Stimulated activated effector memory CD8-positive, alpha-beta T cell treated with anti-CD3 and anti-CD28 coated beads, Interleukin-12 subunit alpha, Interleukin-12 subunit beta, amount 100 ng/mL, for 72 hours (primary cell): Measurements from ENCODE around the gene RDH5.
A peak's percentile ranks its signal among the peaks of the same experiment; 100 is the strongest.
"Not testable (repeated sequence)": the region's sequence is repeated elsewhere in the genome, so short reads cannot be mapped to it uniquely, and the experiment has no call there.

Experiments used
- ATAC-seq: fragments of 150-1000 bp; cut with Tn5 transposase; 2 replicates; pipeline ENCODE4 v1.10.0; 2021
- DNase-seq, 2 donors: peaks; one replicate each; pipeline ENCODE4 v3.0.0; 2021 to 2022; ENCODE audit warnings: low spot score in 2 of 2
- H3K27ac Mint-ChIP-seq: one replicate; pipeline ENCODE4 v1.8.0; 2022; ENCODE audit warnings: mild to moderate bottlenecking, mixed read lengths
- H3K36me3 Mint-ChIP-seq: one replicate; pipeline ENCODE4 v1.8.0; 2022; ENCODE audit warnings: mild to moderate bottlenecking, mixed read lengths
- H3K4me1 Mint-ChIP-seq: one replicate; pipeline ENCODE4 v1.8.0; 2022; ENCODE audit warnings: mixed read lengths
- H3K4me3 Mint-ChIP-seq: one replicate; pipeline ENCODE4 v1.8.0; 2022; ENCODE audit warnings: mild to moderate bottlenecking, mixed read lengths
- H3K9me3 Mint-ChIP-seq: one replicate; pipeline ENCODE4 v1.8.0; 2022; ENCODE audit warnings: mixed read lengths

RDH5 gene

DNA sequence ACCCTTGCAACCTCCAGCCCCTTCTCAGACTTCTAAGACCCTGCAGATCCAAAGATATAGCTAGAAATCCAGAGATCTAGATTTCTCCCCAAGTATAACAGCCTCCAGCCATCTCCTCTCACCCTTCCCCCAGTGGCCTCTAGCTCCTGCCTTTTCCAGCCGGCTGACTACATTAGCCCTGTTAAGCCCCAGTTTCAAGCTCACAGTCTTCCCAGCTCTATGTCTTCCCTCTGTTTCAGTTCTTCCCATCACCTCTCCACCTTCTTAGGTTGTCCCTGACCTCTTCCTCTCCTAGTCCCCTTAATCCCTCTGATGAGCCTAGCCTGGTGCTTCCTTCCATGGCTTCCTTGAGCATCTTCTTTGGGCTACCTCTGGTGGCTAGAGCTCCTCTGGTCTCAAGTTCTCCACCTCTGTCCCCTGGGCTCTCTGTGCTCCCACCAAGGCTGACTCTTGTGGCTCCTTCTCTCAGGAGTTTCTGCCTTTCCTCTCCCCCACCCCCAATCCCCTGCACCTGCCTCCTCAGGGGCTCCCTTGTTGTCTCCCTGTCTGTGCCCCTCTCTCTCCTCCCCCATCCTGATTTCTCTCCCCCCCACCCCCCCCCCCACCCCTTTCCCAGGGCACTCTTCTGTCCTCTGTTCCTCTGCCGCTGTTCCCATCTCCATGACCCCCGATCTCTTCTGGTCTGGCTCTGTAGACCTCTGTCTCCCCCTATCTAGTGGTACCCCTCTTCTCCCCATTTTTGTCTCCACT lies 21.9 kb downstream of the RDH5 start:
- DNase-seq (no peak), ATAC-seq (no peak)
- Mint-ChIP-seq H3K4me3 (peak overlapping the region; percentile 78), H3K4me1 (peaks cover 52% of the 10 kb centered on the region), H3K36me3 (no peaks in the 10 kb centered on the region), H3K9me3 (no peaks in the 10 kb centered on the region), H3K27ac (peak overlapping the region; percentile 84)

DNA sequence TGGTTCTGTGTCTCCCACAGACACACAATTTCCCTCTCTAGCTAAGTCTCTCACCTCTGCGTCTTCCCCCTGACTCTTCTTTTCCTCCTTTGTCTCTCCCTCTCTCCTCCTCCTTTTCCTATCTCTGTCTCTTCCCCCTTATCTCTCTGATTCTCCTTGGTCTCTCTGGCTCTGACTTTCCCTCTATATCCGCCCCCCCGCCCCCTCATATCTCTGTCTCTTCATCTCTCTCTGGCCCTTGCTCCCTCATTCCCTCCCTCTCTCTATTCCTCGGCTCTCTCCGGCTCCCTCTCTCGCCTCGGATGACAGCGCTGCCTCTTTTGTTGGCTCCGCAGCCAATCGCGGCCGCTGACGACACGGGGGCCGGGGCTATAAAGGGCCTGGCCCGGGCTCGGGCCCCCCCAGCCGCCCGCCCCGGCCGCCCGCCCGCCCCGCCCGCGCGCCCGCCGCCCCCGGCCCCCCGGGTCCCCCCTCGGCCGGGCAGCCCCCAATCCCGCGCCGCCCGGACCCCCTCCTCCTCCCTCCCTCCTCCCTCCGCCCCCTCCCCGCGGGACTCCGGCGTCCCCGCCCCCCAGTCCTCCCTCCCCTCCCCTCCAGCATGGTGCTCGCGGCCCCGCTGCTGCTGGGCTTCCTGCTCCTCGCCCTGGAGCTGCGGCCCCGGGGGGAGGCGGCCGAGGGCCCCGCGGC lies 22.7 kb downstream of the RDH5 start, which contains the start of gene GDF11:
Gene GDF11 (plus strand): TSS at position 404 of the 687 bp plus-strand sequence. CDS start 195 bp downstream, at position 599.
- Mint-ChIP-seq H3K9me3 (no peaks in the 10 kb centered on the region), H3K27ac (peak within 1 kb of the TSS; percentile 84), H3K36me3 (no peaks in the 10 kb centered on the region), H3K4me3 (peak within 1 kb of the TSS; percentile 78), H3K4me1 (peaks cover 52% of the 10 kb centered on the region)
- peak; percentile 81 for ATAC-seq
- DNase-seq: peak; percentile 54 to 81

GRCh38 chr12:55743406-55744339 lies 23.5 kb downstream of the RDH5 start:
- Mint-ChIP-seq H3K4me1 (peaks cover 47% of the 10 kb centered on the region), H3K9me3 (no peaks in the 10 kb centered on the region), H3K4me3 (peak overlapping the region; percentile 78), H3K27ac (peak overlapping the region; percentile 62), H3K36me3 (no peaks in the 10 kb centered on the region)
- peak; percentile 68 for ATAC-seq
- DNase-seq: peak in 1 of 2 donors; percentile 76

DNA sequence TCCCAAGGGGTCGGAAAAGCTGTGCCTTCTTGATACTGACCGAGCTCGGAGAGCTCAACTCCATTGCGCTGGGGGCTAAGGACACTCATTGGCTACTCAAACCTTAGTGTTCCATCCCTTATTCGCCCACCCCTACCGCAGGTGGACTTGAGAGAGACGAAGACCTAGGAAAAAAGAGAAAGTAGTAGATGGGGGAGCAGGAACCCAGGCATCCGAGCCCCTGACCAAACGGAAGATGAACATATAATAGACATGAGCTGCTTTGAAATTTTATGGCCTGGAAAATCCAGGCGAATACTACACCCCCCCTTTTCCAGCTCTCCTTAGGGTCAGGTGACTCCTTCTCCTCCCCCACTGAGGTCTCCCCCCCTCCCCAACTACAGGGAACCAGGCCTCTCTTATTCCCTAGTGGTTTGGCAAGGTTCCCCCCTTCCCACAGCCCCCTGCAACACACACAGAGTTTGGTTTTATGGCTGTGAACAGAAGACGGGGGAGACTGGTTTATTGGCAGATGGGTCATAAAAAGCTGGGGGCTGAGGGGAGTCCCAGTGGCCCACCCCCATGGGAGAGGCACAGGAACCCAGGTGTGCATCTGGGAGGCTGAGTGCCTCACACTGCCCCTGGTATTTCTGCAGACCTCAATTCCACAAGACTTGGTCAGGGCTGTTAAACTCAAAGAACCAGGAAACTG lies 24.3 kb downstream of the RDH5 start:
- DNase-seq: no peak
- Mint-ChIP-seq H3K36me3 (peaks cover 8% of the 10 kb centered on the region), H3K27ac (peak overlapping the region; percentile 62), H3K9me3 (no peaks in the 10 kb centered on the region), H3K4me1 (peaks cover 53% of the 10 kb centered on the region), H3K4me3 (peak overlapping the region; percentile 78)
- no peak for ATAC-seq

- DNase-seq (no peak), ATAC-seq (no peak)
- Mint-ChIP-seq H3K4me3 (peak overlapping the region; percentile 78), H3K4me1 (peaks cover 54% of the 10 kb centered on the region), H3K27ac (peak overlapping the region; percentile 11), H3K9me3 (no peaks in the 10 kb centered on the region), H3K36me3 (peaks cover 17% of the 10 kb centered on the region)
These were observed 25.4 kb downstream of the RDH5 start for GRCh38 chr12:55745361-55746173.

DNA sequence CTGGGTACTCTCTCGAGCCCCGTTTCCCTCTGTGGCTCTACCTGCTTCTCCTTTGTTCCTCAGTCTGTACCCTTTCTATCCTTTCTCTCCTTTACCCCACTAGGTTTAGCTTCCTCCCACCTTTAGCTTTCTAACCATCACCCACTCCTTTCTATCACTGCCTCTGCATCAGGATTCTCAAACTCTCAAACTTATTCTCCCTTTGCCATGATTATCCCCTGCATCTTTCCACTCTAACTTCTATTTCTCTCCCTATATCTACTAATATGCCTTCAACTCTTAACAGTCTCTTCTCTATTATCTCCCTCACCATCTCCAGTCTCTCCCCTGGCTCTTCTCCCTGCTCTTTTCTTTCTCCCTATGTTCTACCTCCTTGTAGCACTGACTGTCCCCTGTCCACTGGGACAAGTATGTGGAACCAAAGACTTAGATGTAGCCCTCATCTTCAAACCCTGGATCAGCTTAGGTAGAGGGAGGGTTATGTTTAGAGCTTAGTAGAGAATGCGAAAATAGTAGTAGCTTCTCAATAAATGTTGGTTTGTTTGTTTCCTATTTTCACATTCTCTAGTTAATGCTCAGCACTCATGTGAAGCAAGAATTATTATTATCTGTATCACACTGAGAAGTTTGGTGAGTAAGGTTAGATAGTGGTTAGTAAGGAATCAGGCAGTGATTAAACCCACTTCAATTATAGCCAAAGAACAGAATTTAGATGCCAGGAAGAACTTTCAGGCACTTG lies 26.1 kb downstream of the RDH5 start:
- peak overlapping the region; percentile 11 for H3K27ac Mint-ChIP-seq
- no peak overlapping the region for H3K4me3 Mint-ChIP-seq
- peaks cover 60% of the 10 kb centered on the region for H3K4me1 Mint-ChIP-seq
- ATAC-seq (no peak), DNase-seq (no peak)
- peaks cover 25% of the 10 kb centered on the region for H3K36me3 Mint-ChIP-seq
- H3K9me3 Mint-ChIP-seq: no peaks in the 10 kb centered on the region

- Mint-ChIP-seq H3K4me3 (no peak overlapping the region), H3K36me3 (peaks cover 28% of the 10 kb centered on the region), H3K4me1 (peaks cover 58% of the 10 kb centered on the region), H3K27ac (no peak overlapping the region), H3K9me3 (no peaks in the 10 kb centered on the region)
- no peak for ATAC-seq
- no peak for DNase-seq
These were observed 26.7 kb downstream of the RDH5 start for GRCh38 chr12:55746913-55747231.

- Mint-ChIP-seq H3K4me3 (no peak overlapping the region), H3K9me3 (no peaks in the 10 kb centered on the region), H3K36me3 (peaks cover 44% of the 10 kb centered on the region), H3K27ac (peak overlapping the region; percentile 20), H3K4me1 (peaks cover 47% of the 10 kb centered on the region)
- DNase-seq (no peak), ATAC-seq (no peak)
These were observed 28.2 kb downstream of the RDH5 start for GRCh38 chr12:55748230-55748993.

DNA sequence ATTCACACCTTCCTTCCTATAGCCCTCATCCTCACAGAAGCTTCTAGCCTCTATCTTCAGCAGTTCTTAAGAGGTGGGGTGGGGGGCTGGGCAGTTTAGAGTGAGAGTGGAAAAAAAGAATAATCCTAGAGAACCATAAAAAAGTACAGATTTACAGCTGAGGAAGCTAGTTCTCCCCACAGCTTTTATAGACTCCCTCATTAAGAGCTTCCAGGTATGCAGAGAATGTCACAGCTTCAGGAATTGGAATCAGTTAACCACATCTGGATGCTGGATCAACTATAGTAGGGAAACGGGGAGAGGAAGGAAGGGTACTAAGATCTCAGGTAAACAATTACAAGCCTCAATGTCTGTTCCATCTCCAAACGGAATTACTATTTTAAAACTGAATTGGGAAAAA lies 35.1 kb downstream of the RDH5 start:
- Mint-ChIP-seq H3K9me3 (no peaks in the 10 kb centered on the region), H3K27ac (peak overlapping the region; percentile 49), H3K36me3 (peaks cover 98% of the 10 kb centered on the region), H3K4me1 (peaks cover 7% of the 10 kb centered on the region), H3K4me3 (no peak overlapping the region)
- DNase-seq: no peak
- ATAC-seq: no peak

- H3K4me3 Mint-ChIP-seq: no peak overlapping the region
- ATAC-seq: no peak
- no peak for DNase-seq
- peak overlapping the region; percentile 82 for H3K27ac Mint-ChIP-seq
- H3K4me1 Mint-ChIP-seq: peaks cover 16% of the 10 kb centered on the region
- no peaks in the 10 kb centered on the region for H3K9me3 Mint-ChIP-seq
- peaks cover 99% of the 10 kb centered on the region for H3K36me3 Mint-ChIP-seq
These were observed 37.5 kb downstream of the RDH5 start for GRCh38 chr12:55757701-55758100.

GRCh38 chr12:55758575-55758974 lies 38.4 kb downstream of the RDH5 start:
- H3K27ac Mint-ChIP-seq: peak overlapping the region; percentile 82
- not testable (repeated sequence) for H3K9me3 Mint-ChIP-seq, DNase-seq, H3K4me3 Mint-ChIP-seq, ATAC-seq
- peaks cover 16% of the 10 kb centered on the region for H3K4me1 Mint-ChIP-seq
- peaks cover 96% of the 10 kb centered on the region for H3K36me3 Mint-ChIP-seq

DNA sequence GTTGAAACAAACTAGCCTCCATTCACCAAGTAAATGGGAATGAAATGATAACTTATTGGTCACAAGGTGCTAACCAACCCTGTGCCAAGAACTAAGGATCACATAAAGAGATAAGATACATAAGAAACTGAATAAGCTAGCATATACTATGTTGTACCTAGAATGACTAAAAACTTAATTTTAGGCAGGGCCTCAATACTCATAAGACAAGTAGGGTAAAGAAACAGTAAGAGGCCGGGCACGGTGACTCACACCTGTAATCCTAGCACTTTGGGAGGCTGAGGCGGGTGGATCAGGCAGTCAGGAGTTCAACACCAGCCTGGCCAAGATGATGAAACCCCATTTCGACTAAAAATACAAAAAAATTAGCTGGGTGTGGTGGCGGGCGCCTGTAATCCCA lies 40.5 kb downstream of the RDH5 start:
- Mint-ChIP-seq H3K4me3 (peak overlapping the region; percentile 11), H3K36me3 (peaks cover 94% of the 10 kb centered on the region), H3K9me3 (no peaks in the 10 kb centered on the region), H3K4me1 (peaks cover 16% of the 10 kb centered on the region), H3K27ac (peak overlapping the region; percentile 91)
- no peak for DNase-seq
- ATAC-seq: peak; percentile 99

DNA sequence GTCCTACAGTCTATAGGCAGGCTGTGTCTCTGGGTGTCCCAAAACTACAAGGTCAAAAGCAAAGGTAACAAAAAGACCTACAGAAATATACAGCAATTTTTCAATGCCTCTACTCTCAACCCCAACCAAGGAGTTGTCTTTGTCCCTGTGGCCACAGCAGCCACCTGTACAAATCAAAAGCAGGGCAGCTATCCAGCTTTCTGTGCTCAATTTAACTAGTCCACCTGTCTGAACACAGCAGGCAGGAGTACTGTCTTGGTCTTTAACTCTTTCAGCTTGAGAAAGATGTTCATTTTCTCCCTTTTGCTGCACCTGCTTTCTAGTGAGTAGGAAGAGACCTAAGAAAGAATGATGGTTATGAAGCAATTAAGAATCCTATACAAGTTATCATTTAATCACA lies 42.5 kb downstream of the RDH5 start:
- Mint-ChIP-seq H3K4me3 (no peak overlapping the region), H3K4me1 (peaks cover 16% of the 10 kb centered on the region), H3K36me3 (peaks cover 94% of the 10 kb centered on the region), H3K9me3 (no peaks in the 10 kb centered on the region), H3K27ac (no peak overlapping the region)
- DNase-seq: no peak
- ATAC-seq: no peak
